ENCODE measurements around the gene NCAM2.

Gene NCAM2

DNA sequence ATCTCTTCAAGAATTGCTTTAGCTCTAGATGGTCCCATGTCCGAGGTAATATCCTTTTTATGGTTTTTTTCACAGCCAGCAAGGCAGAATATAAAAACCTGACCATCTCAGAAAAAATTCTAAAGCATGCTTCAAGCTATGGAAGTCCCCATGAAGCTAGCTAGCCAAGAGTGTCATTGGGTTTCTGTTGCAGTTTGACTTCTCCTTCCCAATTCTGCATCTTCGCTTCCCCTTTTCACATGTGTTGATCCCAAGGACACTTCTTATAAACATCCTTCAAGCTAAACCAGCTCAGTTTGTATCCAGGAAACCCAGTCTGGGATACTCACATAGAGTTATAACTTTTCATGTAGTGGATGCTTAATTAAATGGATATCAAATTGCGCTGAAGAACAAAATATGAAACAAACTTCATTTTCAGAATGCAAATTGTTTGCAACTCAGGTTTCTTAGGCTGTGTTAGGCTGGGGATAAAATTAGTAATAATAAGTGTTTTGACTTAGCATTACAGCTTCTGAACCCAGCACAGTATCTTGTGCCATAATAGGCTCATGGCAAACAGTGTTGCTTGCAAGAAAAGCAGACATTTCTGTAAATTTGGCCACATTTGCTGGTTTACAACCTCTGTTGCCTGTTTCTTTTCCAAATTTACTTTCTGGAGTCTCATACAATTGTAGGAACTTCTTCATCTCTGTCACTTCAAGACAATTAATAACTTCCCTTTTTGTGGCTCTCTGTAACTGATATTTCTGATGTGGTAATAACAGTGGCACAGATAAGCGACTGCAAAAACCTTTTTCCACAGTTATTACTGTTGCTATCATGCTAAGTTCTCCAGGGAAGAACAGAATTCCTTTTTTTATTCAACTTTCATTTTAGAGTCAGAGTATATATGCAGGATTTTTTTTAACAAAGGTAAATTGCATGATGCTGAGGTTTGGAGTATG is 53.2 kb downstream of the NCAM2 start:
- no peaks in the 10 kb centered on the region for H3K9me3 Mint-ChIP-seq
- H3K4me1 Mint-ChIP-seq, result no peaks in the 10 kb centered on the region
- H3K36me3 Mint-ChIP-seq, result no peaks in the 10 kb centered on the region
- no peaks in the 10 kb centered on the region for H3K27me3 Mint-ChIP-seq
- no peak for DNase-seq
- CTCF ChIA-PET, result no interaction called here
- H3K4me3 Mint-ChIP-seq, result no peak overlapping the region
- no peak overlapping the region for H3K27ac Mint-ChIP-seq

- no peak overlapping the region for H3K27ac Mint-ChIP-seq
- no peak for DNase-seq
- no peaks in the 10 kb centered on the region for H3K4me1 Mint-ChIP-seq
- H3K9me3 Mint-ChIP-seq, result no peaks in the 10 kb centered on the region
- CTCF ChIA-PET, result no interaction called here
- H3K36me3 Mint-ChIP-seq, result no peaks in the 10 kb centered on the region
- no peak overlapping the region for H3K4me3 Mint-ChIP-seq
- no peaks in the 10 kb centered on the region for H3K27me3 Mint-ChIP-seq
Observed at GRCh38 chr21:21052672-21053071, 54.5 kb downstream of the NCAM2 start.

DNA sequence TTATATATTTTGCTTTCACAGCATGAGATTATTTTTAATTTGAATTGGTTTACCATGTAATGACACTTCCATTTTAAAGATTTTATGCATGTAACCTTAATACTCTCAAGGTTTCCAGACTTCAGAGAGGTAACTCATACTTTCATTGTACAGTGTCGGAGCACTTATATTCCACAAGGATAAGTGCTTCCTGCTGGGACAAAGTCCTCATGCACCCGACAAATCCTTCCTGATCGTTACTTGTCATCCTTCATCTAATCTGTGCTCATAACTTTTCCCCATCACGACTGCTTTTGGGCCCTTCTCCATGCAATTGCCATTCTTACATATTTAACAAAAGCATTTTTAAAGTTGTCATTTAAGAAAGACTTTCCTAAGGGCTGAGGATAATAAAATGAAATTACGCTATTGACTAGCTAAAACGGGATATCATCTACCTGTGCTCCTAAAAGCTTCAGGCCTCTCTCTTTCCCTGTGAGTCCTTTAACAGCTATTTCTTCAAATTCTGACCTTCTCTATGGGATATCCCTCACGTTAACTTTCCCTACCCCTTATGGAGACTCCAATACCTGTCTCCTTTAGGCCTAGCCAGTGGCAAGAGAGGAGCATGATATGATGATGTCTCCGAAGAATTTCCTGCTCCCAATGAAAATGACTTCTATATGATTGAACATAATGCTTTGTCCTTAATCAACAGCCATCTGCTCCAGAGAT is 59.3 kb downstream of the NCAM2 start:
- Mint-ChIP-seq H3K27ac (no peak overlapping the region), H3K4me1 (no peaks in the 10 kb centered on the region), H3K4me3 (no peak overlapping the region), H3K27me3 (no peaks in the 10 kb centered on the region), H3K36me3 (no peaks in the 10 kb centered on the region), H3K9me3 (no peaks in the 10 kb centered on the region)
- DNase-seq, result no peak
- CTCF ChIA-PET, result no interaction called here

GRCh38 chr21:21063828-21064227 is 65.6 kb downstream of the NCAM2 start:
- CTCF ChIA-PET, result no interaction called here

GRCh38 chr21:21064353-21064752 is 66.1 kb downstream of the NCAM2 start:
- Mint-ChIP-seq H3K36me3 (no peaks in the 10 kb centered on the region), H3K9me3 (no peaks in the 10 kb centered on the region), H3K27me3 (no peaks in the 10 kb centered on the region), H3K27ac (no peak overlapping the region), H3K4me1 (no peaks in the 10 kb centered on the region), H3K4me3 (no peak overlapping the region)
- no peak for DNase-seq
- CTCF ChIA-PET, result no interaction called here

More at GRCh38 chr21:21063828-21064227, 65.6 kb downstream of the NCAM2 start:
- no peaks in the 10 kb centered on the region for H3K27me3 Mint-ChIP-seq
- DNase-seq, result no peak
- H3K9me3 Mint-ChIP-seq, result no peaks in the 10 kb centered on the region
- no peak overlapping the region for H3K4me3 Mint-ChIP-seq
- no peaks in the 10 kb centered on the region for H3K36me3 Mint-ChIP-seq
- no peak overlapping the region for H3K27ac Mint-ChIP-seq
- H3K4me1 Mint-ChIP-seq, result no peaks in the 10 kb centered on the region

- CTCF ChIA-PET, result no interaction called here
- H3K9me3 Mint-ChIP-seq, result no peaks in the 10 kb centered on the region
- no peak overlapping the region for H3K4me3 Mint-ChIP-seq
- H3K4me1 Mint-ChIP-seq, result no peaks in the 10 kb centered on the region
- H3K27ac Mint-ChIP-seq, result no peak overlapping the region
- DNase-seq, result no peak
- H3K36me3 Mint-ChIP-seq, result no peaks in the 10 kb centered on the region
- no peaks in the 10 kb centered on the region for H3K27me3 Mint-ChIP-seq
Observed at GRCh38 chr21:21067375-21067774, 69.2 kb downstream of the NCAM2 start.

DNA sequence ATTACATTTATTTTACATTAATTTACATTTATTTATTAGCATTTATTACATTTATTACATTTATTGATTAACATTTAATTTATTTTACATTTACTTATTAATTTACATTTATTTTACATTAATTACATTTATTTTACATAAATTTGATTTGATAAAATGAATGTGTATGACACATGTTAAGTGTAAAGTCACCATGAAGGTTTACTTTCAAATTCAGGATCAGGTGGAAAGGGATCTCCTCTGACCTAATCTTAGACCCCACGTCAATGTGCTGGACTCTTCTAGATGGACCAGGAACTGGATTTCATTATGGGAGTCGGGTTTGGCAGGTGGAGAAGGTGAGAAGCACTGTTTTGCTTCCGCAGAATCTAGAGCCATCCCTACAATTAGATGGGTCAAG is 76.1 kb downstream of the NCAM2 start:
- no peak for DNase-seq

DNA sequence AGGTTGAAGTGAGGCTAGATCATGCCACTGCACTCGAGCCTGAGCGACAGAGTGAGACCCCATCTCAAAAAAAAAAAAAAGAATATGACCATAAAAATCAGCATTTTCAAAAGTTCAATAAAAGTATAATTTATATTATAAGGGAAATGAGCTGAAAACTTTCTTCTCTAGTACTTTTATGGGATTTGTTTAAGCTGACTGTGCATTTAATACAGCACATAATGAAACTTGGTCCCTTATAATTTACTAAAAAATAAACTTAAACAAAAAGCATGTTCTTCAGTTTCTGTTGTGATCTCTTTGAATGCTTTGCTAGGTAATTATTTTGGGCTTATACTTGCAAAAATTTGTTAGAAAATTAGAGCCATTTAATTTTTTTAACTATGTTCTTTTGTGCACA is 77.8 kb downstream of the NCAM2 start:
- H3K4me1 Mint-ChIP-seq, result no peaks in the 10 kb centered on the region
- CTCF ChIA-PET, result no interaction called here
- no peaks in the 10 kb centered on the region for H3K36me3 Mint-ChIP-seq
- no peaks in the 10 kb centered on the region for H3K27me3 Mint-ChIP-seq
- peaks cover 2% of the 10 kb centered on the region for H3K9me3 Mint-ChIP-seq
- no peak for DNase-seq
- H3K4me3 Mint-ChIP-seq, result no peak overlapping the region
- H3K27ac Mint-ChIP-seq, result no peak overlapping the region

More for the DNA sequence above, 76.1 kb downstream of the NCAM2 start:
- H3K4me1 Mint-ChIP-seq, result no peaks in the 10 kb centered on the region
- H3K27me3 Mint-ChIP-seq, result no peaks in the 10 kb centered on the region
- CTCF ChIA-PET, result no interaction called here
- no peak overlapping the region for H3K27ac Mint-ChIP-seq
- no peak overlapping the region for H3K4me3 Mint-ChIP-seq
- H3K36me3 Mint-ChIP-seq, result no peaks in the 10 kb centered on the region
- H3K9me3 Mint-ChIP-seq, result no peaks in the 10 kb centered on the region

DNA sequence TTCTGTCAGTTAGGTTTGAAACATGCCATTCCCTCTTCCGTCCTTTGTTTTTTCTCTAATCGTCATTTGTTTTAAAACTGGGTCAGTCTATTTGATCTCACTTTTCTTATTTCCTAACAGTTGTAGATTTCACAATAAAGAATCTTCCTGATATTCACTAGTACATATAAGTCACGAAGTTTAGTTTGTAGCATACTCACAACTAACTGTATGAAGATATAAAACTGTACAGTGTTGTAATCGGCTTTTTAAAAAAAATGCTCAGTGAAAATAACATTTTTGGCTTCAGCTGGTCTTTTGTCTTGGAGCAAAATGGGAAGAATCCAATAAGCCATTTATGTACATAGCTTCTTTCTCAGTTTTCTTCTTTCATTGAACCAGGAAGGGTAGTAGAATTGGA is 78.3 kb downstream of the NCAM2 start:
- Mint-ChIP-seq H3K27ac (no peak overlapping the region), H3K36me3 (no peaks in the 10 kb centered on the region), H3K9me3 (peaks cover 3% of the 10 kb centered on the region), H3K4me1 (no peaks in the 10 kb centered on the region), H3K4me3 (no peak overlapping the region), H3K27me3 (no peaks in the 10 kb centered on the region)
- CTCF ChIA-PET, result no interaction called here
- no peak for DNase-seq

GRCh38 chr21:21079646-21080045 is 81.4 kb downstream of the NCAM2 start:
- H3K36me3 Mint-ChIP-seq, result no peaks in the 10 kb centered on the region
- H3K27ac Mint-ChIP-seq, result no peak overlapping the region
- CTCF ChIA-PET, result no interaction called here
- no peak overlapping the region for H3K4me3 Mint-ChIP-seq
- H3K27me3 Mint-ChIP-seq, result no peaks in the 10 kb centered on the region
- no peak for DNase-seq
- peaks cover 3% of the 10 kb centered on the region for H3K9me3 Mint-ChIP-seq
- H3K4me1 Mint-ChIP-seq, result no peaks in the 10 kb centered on the region

GRCh38 chr21:21084179-21084578 is 86.0 kb downstream of the NCAM2 start:
- Mint-ChIP-seq H3K4me1 (no peaks in the 10 kb centered on the region), H3K36me3 (no peaks in the 10 kb centered on the region), H3K4me3 (no peak overlapping the region), H3K27ac (no peak overlapping the region), H3K27me3 (no peaks in the 10 kb centered on the region), H3K9me3 (peaks cover 3% of the 10 kb centered on the region)
- CTCF ChIA-PET, result no interaction called here
- DNase-seq, result no peak

- H3K4me3 Mint-ChIP-seq, result no peak overlapping the region
- no peaks in the 10 kb centered on the region for H3K4me1 Mint-ChIP-seq
- CTCF ChIA-PET, result no interaction called here
- no peak for DNase-seq
- no peaks in the 10 kb centered on the region for H3K27me3 Mint-ChIP-seq
- no peak overlapping the region for H3K27ac Mint-ChIP-seq
- H3K9me3 Mint-ChIP-seq, result peaks cover 3% of the 10 kb centered on the region
- no peaks in the 10 kb centered on the region for H3K36me3 Mint-ChIP-seq
Observed at GRCh38 chr21:21085206-21085605, 87.0 kb downstream of the NCAM2 start.

DNA sequence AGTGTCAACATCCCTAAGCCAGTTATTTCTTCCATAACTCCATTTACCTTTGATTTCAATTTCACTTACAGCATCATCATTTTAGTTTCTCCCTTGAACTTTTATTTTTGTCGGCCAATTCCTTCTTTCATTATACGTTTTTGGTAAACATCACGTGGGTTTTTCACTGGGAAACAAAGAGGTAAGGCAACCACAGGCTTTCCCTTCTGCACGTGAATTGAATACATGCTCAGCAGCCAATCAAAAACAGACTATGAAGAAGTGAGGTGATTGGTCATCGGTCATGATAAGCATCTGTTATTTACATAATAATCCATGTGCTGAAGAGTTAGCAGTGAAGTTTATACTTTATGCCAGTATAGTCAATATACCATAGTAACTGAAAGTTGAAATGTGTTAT is 98.7 kb downstream of the NCAM2 start:
- CTCF ChIA-PET, result no interaction called here
- H3K9me3 Mint-ChIP-seq, result no peaks in the 10 kb centered on the region
- H3K36me3 Mint-ChIP-seq, result no peaks in the 10 kb centered on the region
- H3K27me3 Mint-ChIP-seq, result no peaks in the 10 kb centered on the region
- H3K27ac Mint-ChIP-seq, result no peak overlapping the region
- DNase-seq, result no peak
- no peak overlapping the region for H3K4me3 Mint-ChIP-seq
- H3K4me1 Mint-ChIP-seq, result no peaks in the 10 kb centered on the region

GRCh38 chr21:21097466-21097865 is 99.3 kb downstream of the NCAM2 start:
- no peak for DNase-seq
- no peak overlapping the region for H3K27ac Mint-ChIP-seq
- CTCF ChIA-PET, result no interaction called here
- H3K27me3 Mint-ChIP-seq, result no peaks in the 10 kb centered on the region
- no peaks in the 10 kb centered on the region for H3K36me3 Mint-ChIP-seq
- H3K4me1 Mint-ChIP-seq, result no peaks in the 10 kb centered on the region
- H3K9me3 Mint-ChIP-seq, result no peaks in the 10 kb centered on the region
- no peak overlapping the region for H3K4me3 Mint-ChIP-seq

- no peak overlapping the region for H3K4me3 Mint-ChIP-seq
- CTCF ChIA-PET, result no interaction called here
- H3K36me3 Mint-ChIP-seq, result no peaks in the 10 kb centered on the region
- H3K27ac Mint-ChIP-seq, result no peak overlapping the region
- H3K27me3 Mint-ChIP-seq, result no peaks in the 10 kb centered on the region
- H3K9me3 Mint-ChIP-seq, result no peaks in the 10 kb centered on the region
- no peak for DNase-seq
- no peaks in the 10 kb centered on the region for H3K4me1 Mint-ChIP-seq
Observed at GRCh38 chr21:21101911-21102310, 103.7 kb downstream of the NCAM2 start.

Measured in activated naive CD4-positive, alpha-beta T cell treated with anti-CD3 and anti-CD28 coated beads, Interleukin-2, amount 10 ng/mL, durations not matched to agents 7 days and 5 days (primary cell).